H1 (cell line): ENCODE data around the gene MFAP4. TPM values are rescaled to one million over a fixed set of nuclear protein-coding genes. Genes with fewer than 3 reads are reported as not detected.

Experiments used
- ATF2 ChIP-seq: IDR thresholded peaks from 2 replicates; pipeline ENCODE4 v1.6.1; 2012; ENCODE audit warnings: low read length, inconsistent platforms
- ATF3 ChIP-seq: IDR thresholded peaks from 2 replicates; pipeline ENCODE4 v1.6.1; 2011; ENCODE audit warnings: low read depth, mild to moderate bottlenecking, low read length; ENCODE audit not compliant: insufficient read depth
- CREB1 ChIP-seq: IDR thresholded peaks from 2 replicates; pipeline ENCODE4 v1.6.1; 2012; ENCODE audit warnings: inconsistent platforms
- EP300 ChIP-seq, 2 experiments: IDR thresholded peaks; 1 replicate in 1 of 2; 2 replicates in 1 of 2; pipeline ENCODE4 v1.6.1; 2011 to 2012; ENCODE audit warnings: low read depth in 2 of 2, low read length in 2 of 2, mild to moderate bottlenecking in 2 of 2, borderline replicate concordance in 1 of 2, inconsistent platforms in 1 of 2, moderate library complexity in 1 of 2
- GABPA ChIP-seq: IDR thresholded peaks from 2 replicates; pipeline ENCODE4 v1.6.1; 2011; ENCODE audit warnings: mild to moderate bottlenecking, low read length, moderate library complexity, borderline replicate concordance; ENCODE audit not compliant: insufficient read depth
- HDAC2 ChIP-seq, 2 experiments: fragments of 300-600 bp in 1 of 2; sonication (generic) in 1 of 2; IDR thresholded peaks; 2 replicates each; pipeline ENCODE4 v1.6.1; 2011 to 2012; ENCODE audit warnings: low read depth in 2 of 2, low read length in 2 of 2, mild to moderate bottlenecking in 2 of 2, moderate library complexity in 2 of 2, borderline replicate concordance in 1 of 2, inconsistent platforms in 1 of 2
- JUN ChIP-seq: IDR thresholded peaks from 2 replicates; pipeline ENCODE4 v1.6.1; 2011; ENCODE audit warnings: low read depth, mild to moderate bottlenecking, improper control_type of control experiment, low read length
- JUND ChIP-seq: IDR thresholded peaks from 2 replicates; pipeline ENCODE4 v1.6.1; 2011; ENCODE audit warnings: mild to moderate bottlenecking, improper control_type of control experiment, low read length
- KDM1A ChIP-seq: fragments of 200-600, 300-600 bp; sonication (generic); IDR thresholded peaks from 2 replicates; pipeline ENCODE4 v1.7.1; 2016; ENCODE audit warnings: mild to moderate bottlenecking, low read length, borderline replicate concordance
- KDM4A ChIP-seq: IDR thresholded peaks from one replicate; pipeline ENCODE4 v1.7.1; 2012; ENCODE audit warnings: low read depth, mild to moderate bottlenecking, moderate library complexity, low read length, inconsistent platforms; ENCODE audit not compliant: severe bottlenecking
- KDM5A ChIP-seq: fragments of 200-600 bp; IDR thresholded peaks from 2 replicates; pipeline ENCODE4 v1.7.1; 2012; ENCODE audit warnings: mild to moderate bottlenecking, low read length, inconsistent platforms, mixed read lengths
- NRF1 ChIP-seq: IDR thresholded peaks from 2 replicates; pipeline ENCODE4 v1.6.1; 2011; ENCODE audit warnings: mild to moderate bottlenecking, low read depth, low read length, improper control_type of control experiment
- POLR2A ChIP-seq, 2 experiments: IDR thresholded peaks; 1 replicate in 1 of 2; 2 replicates in 1 of 2; pipeline ENCODE4 v1.6.1; 2011; ENCODE audit warnings: low read depth in 2 of 2, low read length in 2 of 2, mild to moderate bottlenecking in 2 of 2; ENCODE audit errors: control extremely low read depth in 1 of 2
- POU5F1 ChIP-seq: IDR thresholded peaks from 2 replicates; pipeline ENCODE4 v1.6.1; 2011; ENCODE audit warnings: low read depth, mild to moderate bottlenecking, low read length, moderate library complexity
- SIX5 ChIP-seq: IDR thresholded peaks from 2 replicates; pipeline ENCODE4 v1.6.1; 2011; ENCODE audit warnings: mild to moderate bottlenecking, low read depth, low read length
- SP1 ChIP-seq: IDR thresholded peaks from 2 replicates; pipeline ENCODE4 v1.6.1; 2011; ENCODE audit warnings: low read depth, low read length
- TAF1 ChIP-seq: IDR thresholded peaks from 2 replicates; pipeline ENCODE4 v1.6.1; 2011; ENCODE audit warnings: mild to moderate bottlenecking, low read depth, low read length
- TAF7 ChIP-seq: optimal IDR thresholded peaks from 2 replicates; pipeline ENCODE3; 2011; ENCODE audit warnings: low read depth, mild to moderate bottlenecking, inconsistent platforms, low read length, moderate library complexity, borderline replicate concordance
- TBP ChIP-seq: IDR thresholded peaks from 2 replicates; pipeline ENCODE4 v1.6.1; 2011; ENCODE audit warnings: low read depth, low read length, improper control_type of control experiment
- USF2 ChIP-seq: IDR thresholded peaks from 2 replicates; pipeline ENCODE4 v1.6.1; 2011; ENCODE audit warnings: low read length, improper control_type of control experiment
- polyA plus RNA-seq, 7 experiments: library from polyadenylated mRNA; depleted of rRNA in 3 of 7; stranded (reverse) in 5 of 7; unstranded in 2 of 7; fragments of >200 nt in 5 of 7; fragments of 200-250 nt in 2 of 7; gene quantifications; 1 replicate in 5 of 7; 2 replicates in 1 of 7; 4 replicates in 1 of 7; pipeline versions ENCODE4 v1.2.1 to v1.2.3, GENCODE V29; 2011 to 2013; ENCODE audit warnings: missing spikeins in 2 of 7, mixed read lengths in 2 of 7
- total RNA-seq: library from RNA; stranded (reverse); fragmentation: NEBNext Ultra II Directional; extraction: Animal tissue kit (Norgen Biotek cat#: 25700); gene quantifications from 2 replicates; pipeline ENCODE4 v1.2.1, GENCODE V29; 2021

Gene MFAP4
- total and polyA plus RNA-seq, 2 of the 8 experiments (the other 6 are each of a cell fraction or from before 2014, with no cell fraction given): 3.1 to 3.6 TPM

- TF ChIP-seq TBP (peak; percentile 75), USF2 (no peak), KDM4A (peak; percentile 48), NRF1 (peak; percentile 95), TAF1 (peak; percentile 91), POU5F1 (no peak), JUND (no peak), CREB1 (peak; percentile 46; the same call in 1 of the 2 replicates), JUN (no peak), GABPA (peak; percentile 93), EP300 (IDR thresholded peaks at IDR 0.05; ENCODE audit: borderline replicate concordance in 1 of 2, low read depth in 2 of 2, low read length in 2 of 2) (no peak), POLR2A (IDR thresholded peaks at IDR 0.05; ENCODE audit: control extremely low read depth in 1 of 2, low read depth in 2 of 2, low read length in 2 of 2) (peak; percentile 38 to 87), HDAC2 (IDR thresholded peaks at IDR 0.05; ENCODE audit: borderline replicate concordance in 1 of 2, low read depth in 2 of 2, low read length in 2 of 2) (no peak), ATF2 (no peak), TAF7 (peak; percentile 70), KDM5A (no peak), ATF3 (no peak), KDM1A (no peak), SP1 (peak; percentile 84; the same call in 1 of the 2 replicates), SIX5 (no peak)
These were observed 9.2 kb downstream of the MFAP4 start (continued) for GRCh38 chr17:19377602-19378415.
